Vagina (tissue), 2 donors: ENCODE data around the gene SYNGR2. TPM values are rescaled to one million over a fixed set of nuclear protein-coding genes. Genes with fewer than 3 reads are reported as not detected.

Experiments used
- DNase-seq, 2 donors: peaks; one replicate each; pipeline ENCODE4 v3.0.0-alpha.2; 2017; ENCODE audit errors: extremely low spot score in 2 of 2
- H3K27ac ChIP-seq: fragments of 200-600 bp; sonication (generic); one replicate; pipeline ENCODE4 v1.5.1; 2019
- H3K27me3 ChIP-seq: fragments of 200-600 bp; sonication (generic); one replicate; pipeline ENCODE4 v1.5.1; 2019
- H3K36me3 ChIP-seq, 2 donors: fragments of 200-600 bp; sonication (generic); one replicate each; pipeline ENCODE4 v1.5.1; 2017 to 2019
- H3K4me1 ChIP-seq: fragments of 200-600 bp; sonication (generic); one replicate; pipeline ENCODE4 v1.5.1; 2019
- H3K4me3 ChIP-seq, 2 donors: fragments of 200-600 bp; sonication (generic); 1 replicate in 1 of 2; 2 replicates in 1 of 2; pipeline ENCODE4 v1.5.1; 2016 to 2019
- H3K9me3 ChIP-seq: fragments of 200-600 bp; sonication (generic); one replicate; pipeline ENCODE4 v1.5.1; 2019
- POLR2A ChIP-seq, 2 donors: fragments of 450-650 bp; IDR thresholded peaks; one replicate each; pipeline ENCODE4 v1.6.1; 2017; ENCODE audit warnings: antibody characterized with exemption in 2 of 2, mild to moderate bottlenecking in 2 of 2, moderate library complexity in 2 of 2
- POLR2AphosphoS5 ChIP-seq, 2 donors: sonication (generic); formaldehyde crosslinking; IDR thresholded peaks; one replicate each; pipeline ENCODE4 v1.9.0; 2017; ENCODE audit warnings: antibody characterized with exemption in 2 of 2, mild to moderate bottlenecking in 2 of 2, low read depth in 1 of 2; ENCODE audit not compliant: insufficient read depth in 1 of 2
- intact Hi-C: fragments of 100-400 bp; cut with DNase I; formaldehyde crosslinking; loops from one replicate; pipeline ENCODE4 v1.15.1; 2023
- total RNA-seq: library from RNA; depleted of rRNA; stranded (reverse); fragments of >200 nt; gene quantifications from one replicate; pipeline ENCODE4 v1.2.3, GENCODE V29; 2016
- TF ChIP-seq, protein P1 (sequence below), 3 experiments: fragments of 450-650 bp in 2 of 3; fragments of 200-600 bp in 1 of 3; sonication (generic) in 1 of 3; IDR thresholded peaks; one replicate each; pipeline ENCODE4 v1.5.1; 2017 to 2019; ENCODE audit warnings: antibody characterized with exemption in 3 of 3, mild to moderate bottlenecking in 2 of 3, moderate library complexity in 2 of 3

The SYNGR2 gene
- total RNA-seq, 1 donor from 2014 or later, result 82.3 TPM

DNA sequence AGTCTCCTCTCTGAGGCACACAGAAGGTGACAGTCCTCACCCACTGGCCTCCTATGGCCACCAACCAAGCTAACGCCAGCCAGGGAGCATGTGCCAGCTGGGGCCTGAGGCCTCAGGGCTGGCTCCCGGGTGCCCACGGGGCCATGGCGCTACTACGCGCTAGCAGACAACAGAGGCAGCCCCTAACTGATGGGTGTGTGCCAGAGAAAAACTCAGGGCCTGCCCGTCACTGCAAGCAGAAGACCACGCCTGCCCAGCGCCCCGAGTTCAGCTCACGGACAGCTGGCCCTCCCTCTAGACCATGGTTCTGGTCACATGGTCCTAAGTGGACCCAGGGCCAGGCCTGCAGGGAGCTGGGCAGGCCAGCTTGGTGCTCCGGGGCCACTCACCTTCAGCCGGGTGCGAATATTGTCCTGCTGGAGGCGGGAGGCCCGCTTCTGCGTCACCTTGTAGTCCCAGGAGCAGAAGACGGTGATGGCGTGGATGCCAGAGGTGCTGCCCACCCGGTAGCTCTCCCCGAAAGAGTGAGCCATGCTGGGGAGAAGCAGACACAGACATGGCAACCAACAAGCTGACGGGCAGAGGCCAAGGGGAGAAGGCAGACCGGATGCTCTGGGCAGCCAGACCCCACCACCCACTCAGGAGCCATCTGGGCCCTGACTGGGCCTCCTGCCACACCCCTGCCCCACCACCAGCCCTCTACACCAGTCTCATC is 46.0 kb upstream of the SYNGR2 start:
- DNase-seq, result no peak
- intact Hi-C loops, result no loop called here
- Histone ChIP-seq H3K27ac (no peak overlapping the region), H3K36me3 (peaks cover 0 to 7% of the 10 kb centered on the region in 2 donors), H3K9me3 (no peaks in the 10 kb centered on the region), H3K4me3 (no peak overlapping the region), H3K4me1 (peaks cover 41% of the 10 kb centered on the region), H3K27me3 (no peaks in the 10 kb centered on the region)
- TF ChIP-seq, protein P1, sequence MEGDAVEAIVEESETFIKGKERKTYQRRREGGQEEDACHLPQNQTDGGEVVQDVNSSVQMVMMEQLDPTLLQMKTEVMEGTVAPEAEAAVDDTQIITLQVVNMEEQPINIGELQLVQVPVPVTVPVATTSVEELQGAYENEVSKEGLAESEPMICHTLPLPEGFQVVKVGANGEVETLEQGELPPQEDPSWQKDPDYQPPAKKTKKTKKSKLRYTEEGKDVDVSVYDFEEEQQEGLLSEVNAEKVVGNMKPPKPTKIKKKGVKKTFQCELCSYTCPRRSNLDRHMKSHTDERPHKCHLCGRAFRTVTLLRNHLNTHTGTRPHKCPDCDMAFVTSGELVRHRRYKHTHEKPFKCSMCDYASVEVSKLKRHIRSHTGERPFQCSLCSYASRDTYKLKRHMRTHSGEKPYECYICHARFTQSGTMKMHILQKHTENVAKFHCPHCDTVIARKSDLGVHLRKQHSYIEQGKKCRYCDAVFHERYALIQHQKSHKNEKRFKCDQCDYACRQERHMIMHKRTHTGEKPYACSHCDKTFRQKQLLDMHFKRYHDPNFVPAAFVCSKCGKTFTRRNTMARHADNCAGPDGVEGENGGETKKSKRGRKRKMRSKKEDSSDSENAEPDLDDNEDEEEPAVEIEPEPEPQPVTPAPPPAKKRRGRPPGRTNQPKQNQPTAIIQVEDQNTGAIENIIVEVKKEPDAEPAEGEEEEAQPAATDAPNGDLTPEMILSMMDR (IDR thresholded peaks at IDR 0.05), result no peak
- no peak for TF ChIP-seq POLR2AphosphoS5 (IDR thresholded peaks at IDR 0.05; ENCODE audit: insufficient read depth in 1 of 2, low read depth in 1 of 2)

DNA sequence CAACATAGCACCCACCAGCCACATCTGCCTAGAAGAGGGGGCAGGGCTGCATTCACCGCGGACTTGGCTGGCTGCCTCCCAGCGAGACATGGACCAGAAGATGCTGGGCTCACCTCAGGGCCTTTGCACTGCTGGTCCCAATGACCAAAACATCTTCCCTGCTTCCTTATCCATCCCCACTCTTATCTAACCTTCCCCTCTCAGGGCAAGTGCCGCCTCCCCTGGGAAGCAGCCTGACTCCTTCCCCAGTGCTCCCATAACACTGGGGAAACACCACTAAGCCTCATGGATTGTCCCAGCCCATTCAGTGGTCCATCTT is 45.5 kb upstream of the SYNGR2 start:
- peaks cover 41% of the 10 kb centered on the region for H3K4me1 ChIP-seq
- intact Hi-C loops, result no loop called here
- H3K36me3 ChIP-seq, result peaks cover 0 to 7% of the 10 kb centered on the region in 2 donors

DNA sequence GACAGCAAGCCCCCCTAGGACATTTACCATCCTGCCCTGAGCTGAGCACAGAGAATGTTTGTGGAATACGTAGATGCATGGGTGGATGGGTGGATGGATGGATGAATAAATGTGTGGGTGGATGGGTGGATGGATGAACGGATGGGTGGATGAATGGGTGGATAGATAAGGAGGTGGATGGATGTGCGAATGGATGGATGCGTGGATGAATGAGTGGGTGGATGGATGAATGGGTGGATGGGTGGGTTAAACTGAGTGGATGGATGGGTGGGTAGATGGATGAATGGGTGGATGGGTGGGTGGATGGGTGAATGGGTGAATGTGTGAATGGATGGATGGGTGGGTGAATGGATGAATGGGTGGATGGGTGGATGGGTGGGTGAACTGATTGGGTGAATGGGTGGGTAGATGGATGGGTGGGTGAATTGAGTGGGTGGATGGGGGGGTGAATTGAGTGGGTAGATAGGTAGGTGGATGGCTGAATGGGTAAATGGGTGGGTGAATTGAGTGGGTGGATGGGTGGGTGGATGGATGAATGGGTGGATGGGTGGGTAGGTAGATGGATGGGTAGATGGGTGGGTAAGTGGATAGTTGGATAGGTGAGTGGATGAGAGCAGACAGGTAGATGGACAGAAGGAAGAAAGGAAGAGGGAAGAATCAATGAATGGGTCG is 45.0 kb upstream of the SYNGR2 start:
- Histone ChIP-seq H3K4me1 (peaks cover 45% of the 10 kb centered on the region), H3K27me3 (no peaks in the 10 kb centered on the region), H3K36me3 (peaks cover 0 to 7% of the 10 kb centered on the region in 2 donors), H3K9me3 (no peaks in the 10 kb centered on the region), H3K27ac (no peak overlapping the region), H3K4me3 (no peak overlapping the region)
- no peak for DNase-seq
- TF ChIP-seq, protein P1 (IDR thresholded peaks at IDR 0.05), result no peak
- no peak for TF ChIP-seq POLR2A (IDR thresholded peaks at IDR 0.05)
- no peak for TF ChIP-seq POLR2AphosphoS5 (IDR thresholded peaks at IDR 0.05; ENCODE audit: insufficient read depth in 1 of 2, low read depth in 1 of 2)
- intact Hi-C loops, result no loop called here

More for the DNA sequence above, 45.5 kb upstream of the SYNGR2 start:
- H3K27me3 ChIP-seq, result no peaks in the 10 kb centered on the region
- no peak overlapping the region for H3K4me3 ChIP-seq
- H3K27ac ChIP-seq, result no peak overlapping the region
- no peak for DNase-seq
- TF ChIP-seq, protein P1 (IDR thresholded peaks at IDR 0.05), result no peak
- TF ChIP-seq POLR2A (IDR thresholded peaks at IDR 0.05), result no peak
- TF ChIP-seq POLR2AphosphoS5 (IDR thresholded peaks at IDR 0.05; ENCODE audit: insufficient read depth in 1 of 2, low read depth in 1 of 2), result no peak
- no peaks in the 10 kb centered on the region for H3K9me3 ChIP-seq

DNA sequence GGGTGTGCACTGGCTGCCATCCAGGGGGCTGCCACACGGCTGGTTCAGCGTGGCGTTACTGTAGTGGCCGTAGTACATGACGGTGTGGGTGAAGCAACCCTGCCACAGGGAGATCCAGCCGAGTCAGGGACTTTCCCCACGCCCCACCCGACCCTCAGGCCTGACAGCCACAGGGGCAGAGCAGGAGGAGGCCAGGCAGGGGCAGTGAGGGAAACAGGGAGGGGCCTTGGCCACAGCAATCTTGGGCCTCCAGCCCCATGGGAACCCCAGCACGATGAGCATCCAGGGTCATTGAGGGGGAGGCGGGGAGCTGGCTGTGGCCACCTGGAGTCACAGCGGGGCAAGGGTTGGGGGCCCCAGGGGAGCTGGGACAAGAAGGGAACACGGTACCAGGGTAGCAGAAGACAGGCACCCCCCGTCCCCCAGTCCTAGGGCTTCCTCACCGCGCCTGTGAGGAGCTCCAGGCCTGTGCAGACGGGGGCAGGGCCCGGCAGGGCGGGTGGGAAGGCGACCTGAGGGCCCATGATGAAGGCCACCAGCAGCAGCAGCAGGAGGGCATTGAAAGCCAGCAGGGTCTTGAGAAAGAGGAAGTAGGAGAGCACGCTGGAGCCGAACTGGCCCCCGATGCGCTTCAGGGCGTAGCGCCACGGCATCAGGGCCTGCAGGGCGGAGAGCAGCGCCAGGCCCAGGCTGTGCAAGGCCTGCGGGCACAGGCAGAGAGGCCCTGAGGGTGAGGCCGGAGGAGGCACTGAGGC is 44.1 kb upstream of the SYNGR2 start:
- intact Hi-C loops, result no loop called here
- H3K27ac ChIP-seq, result no peak overlapping the region

More for the DNA sequence above, 44.1 kb upstream of the SYNGR2 start:
- Histone ChIP-seq H3K4me1 (peaks cover 52% of the 10 kb centered on the region), H3K36me3 (peaks cover 0 to 7% of the 10 kb centered on the region in 2 donors), H3K9me3 (no peaks in the 10 kb centered on the region), H3K27me3 (no peaks in the 10 kb centered on the region), H3K4me3 (no peak overlapping the region)
- TF ChIP-seq, protein P1 (IDR thresholded peaks at IDR 0.05), result no peak
- no peak for TF ChIP-seq POLR2A (IDR thresholded peaks at IDR 0.05)
- TF ChIP-seq POLR2AphosphoS5 (IDR thresholded peaks at IDR 0.05; ENCODE audit: insufficient read depth in 1 of 2, low read depth in 1 of 2), result no peak
- DNase-seq, result no peak
